Stimulated activated CD8-positive, alpha-beta memory T cell treated with anti-CD3 and anti-CD28 coated beads, Interleukin-7, amount 100 ng/mL, for 24 hours (primary cell): ENCODE measurements around the gene SEMG2.

Experiments
- DNase-seq: peaks from one replicate; pipeline ENCODE4 v3.0.0-alpha.2; 2020; ENCODE audit warnings: low read depth

The SEMG2 gene

GRCh38 chr20:45229264-45230056 lies 8.3 kb downstream of the SEMG2 start:
- DNase-seq, result peak; percentile 30

- DNase-seq, result no peak
These were observed 9.5 kb downstream of the SEMG2 start for GRCh38 chr20:45230631-45231030.

- no peak for DNase-seq
These were observed 14.8 kb downstream of the SEMG2 start for GRCh38 chr20:45235995-45236394.

- DNase-seq, result no peak
These were observed 17.0 kb downstream of the SEMG2 start for GRCh38 chr20:45238139-45238538.

- DNase-seq, result no peak
These were observed 24.9 kb downstream of the SEMG2 start for GRCh38 chr20:45246109-45246508.

- no peak for DNase-seq
These were observed 26.7 kb downstream of the SEMG2 start for GRCh38 chr20:45247865-45248264.

- DNase-seq, result no peak
These were observed 27.4 kb downstream of the SEMG2 start for GRCh38 chr20:45248609-45249008.

GRCh38 chr20:45251884-45252560 lies 30.8 kb downstream of the SEMG2 start:
- DNase-seq, result no peak

GRCh38 chr20:45253261-45253660 lies 32.1 kb downstream of the SEMG2 start:
- no peak for DNase-seq

GRCh38 chr20:45254383-45255262 lies 33.5 kb downstream of the SEMG2 start, which contains the start of gene SLPI:
Gene SLPI, minus strand, starts transcription at chr20:45254564. Its CDS starts 21 bp downstream, at chr20:45254543.
- DNase-seq, result no peak

- DNase-seq, result no peak
These were observed 36.0 kb downstream of the SEMG2 start for GRCh38 chr20:45257161-45257560.

GRCh38 chr20:45257711-45258110 lies 36.5 kb downstream of the SEMG2 start:
- DNase-seq, result no peak

GRCh38 chr20:45258259-45258658 lies 37.1 kb downstream of the SEMG2 start:
- no peak for DNase-seq

GRCh38 chr20:45258664-45259063 lies 37.5 kb downstream of the SEMG2 start:
- DNase-seq, result no peak

- no peak for DNase-seq
These were observed 42.5 kb downstream of the SEMG2 start for GRCh38 chr20:45263556-45264266.

- DNase-seq, result no peak
These were observed 45.8 kb downstream of the SEMG2 start for GRCh38 chr20:45266977-45267376.

- DNase-seq, result no peak
These were observed 47.4 kb downstream of the SEMG2 start for GRCh38 chr20:45268531-45268930.

- no peak for DNase-seq
These were observed 47.9 kb downstream of the SEMG2 start for GRCh38 chr20:45269056-45269455.

- DNase-seq, result no peak
These were observed 48.6 kb downstream of the SEMG2 start for GRCh38 chr20:45269754-45270270.
